ENCODE data around the gene WDR6.

WDR6 gene

GRCh38 chr3:49007068-49007770 lies at the start of gene WDR6:
Gene WDR6, plus strand, starts transcription at chr3:49007391. Its CDS starts 41 bp downstream, at chr3:49007432.
- peak; percentile 92 to 96 for DNase-seq

GRCh38 chr3:48960841-48961413 lies 46.3 kb upstream of the WDR6 start:
- no peak for DNase-seq

GRCh38 chr3:48962340-48962739 lies 44.9 kb upstream of the WDR6 start:
- no peak for DNase-seq

GRCh38 chr3:48962939-48963338 lies 44.3 kb upstream of the WDR6 start:
- DNase-seq, result no peak

- DNase-seq, result no peak
These were observed 43.6 kb upstream of the WDR6 start for GRCh38 chr3:48963591-48963990.

- no peak for DNase-seq
These were observed 40.8 kb upstream of the WDR6 start for GRCh38 chr3:48966367-48966766.

GRCh38 chr3:48966876-48967361 lies 40.3 kb upstream of the WDR6 start:
- DNase-seq, result no peak

- DNase-seq, result no peak
These were observed 36.6 kb upstream of the WDR6 start for GRCh38 chr3:48970586-48970985.

GRCh38 chr3:48974076-48974864 lies 32.9 kb upstream of the WDR6 start:
- no peak for DNase-seq

GRCh38 chr3:48979451-48979850 lies 27.7 kb upstream of the WDR6 start:
- DNase-seq, result no peak

- no peak for DNase-seq
These were observed 26.9 kb upstream of the WDR6 start for GRCh38 chr3:48980295-48980694.

GRCh38 chr3:48982016-48982415 lies 25.2 kb upstream of the WDR6 start:
- no peak for DNase-seq

- no peak for DNase-seq
These were observed 24.5 kb upstream of the WDR6 start for GRCh38 chr3:48982686-48983085.

GRCh38 chr3:48983096-48983495 lies 24.1 kb upstream of the WDR6 start:
- no peak for DNase-seq

- DNase-seq, result no peak
These were observed 22.5 kb upstream of the WDR6 start for GRCh38 chr3:48984663-48985062.

- no peak for DNase-seq
These were observed 21.3 kb upstream of the WDR6 start for GRCh38 chr3:48985831-48986376.

- DNase-seq, result no peak
These were observed 17.9 kb upstream of the WDR6 start for GRCh38 chr3:48989126-48989795.

- peak; percentile 79 to 90 for DNase-seq
These were observed 17.2 kb upstream of the WDR6 start, which contains the start of gene P4HTM for GRCh38 chr3:48989796-48990635. Gene P4HTM, plus strand, starts transcription at chr3:48990241. Its CDS starts 16 bp downstream, at chr3:48990257.

GRCh38 chr3:48990636-48991469 lies 16.3 kb upstream of the WDR6 start:
- no peak for DNase-seq

- no peak for DNase-seq
These were observed 15.2 kb upstream of the WDR6 start for GRCh38 chr3:48991851-48992545.
